HG02840 (cell line): ENCODE results near the gene DBF4B.
A peak's percentile ranks its signal among the peaks of the same experiment; 100 is the strongest.

ENCODE experiments used
- ATAC-seq: cut with Tn5 transposase; IDR thresholded peaks from one replicate; pipeline ENCODE4 v1.9.1; 2021; ENCODE audit warnings: mild to moderate bottlenecking, moderate library complexity, moderate number of reproducible peaks; ENCODE audit not compliant: unreplicated experiment, low FRiP score

DBF4B gene

DNA sequence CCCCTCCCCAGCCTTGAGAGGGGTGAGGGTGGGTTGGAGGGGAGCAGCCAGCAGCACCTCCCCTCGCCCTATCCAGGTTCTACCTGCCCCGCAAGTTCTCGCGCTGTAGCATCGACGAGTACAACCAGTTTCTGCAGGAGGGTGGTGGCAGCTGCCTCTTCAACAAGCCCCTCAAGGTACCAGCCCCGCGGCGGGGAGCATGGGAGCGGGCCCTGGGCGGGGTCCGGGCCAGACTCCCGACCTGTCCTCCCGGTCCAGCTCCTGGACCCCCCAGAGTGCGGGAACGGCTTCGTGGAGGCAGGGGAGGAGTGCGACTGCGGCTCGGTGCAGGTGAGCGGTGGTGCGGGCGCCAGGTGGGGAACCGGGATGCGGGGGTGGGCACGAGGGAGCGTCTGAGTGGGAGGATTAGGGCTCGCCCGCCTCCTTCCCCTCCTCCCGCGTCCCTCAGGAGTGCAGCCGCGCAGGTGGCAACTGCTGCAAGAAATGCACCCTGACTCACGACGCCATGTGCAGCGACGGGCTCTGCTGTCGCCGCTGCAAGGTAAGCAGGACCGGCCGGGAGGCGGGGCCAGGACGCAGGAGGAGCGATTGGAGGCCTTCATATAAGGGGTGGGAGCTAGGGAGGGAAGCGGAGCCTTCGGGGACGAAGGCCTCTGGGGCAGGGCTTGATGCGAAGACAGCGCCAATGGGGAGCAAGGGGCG is 66.8 kb downstream of the DBF4B start:
- peak; percentile 76 for ATAC-seq

DNA sequence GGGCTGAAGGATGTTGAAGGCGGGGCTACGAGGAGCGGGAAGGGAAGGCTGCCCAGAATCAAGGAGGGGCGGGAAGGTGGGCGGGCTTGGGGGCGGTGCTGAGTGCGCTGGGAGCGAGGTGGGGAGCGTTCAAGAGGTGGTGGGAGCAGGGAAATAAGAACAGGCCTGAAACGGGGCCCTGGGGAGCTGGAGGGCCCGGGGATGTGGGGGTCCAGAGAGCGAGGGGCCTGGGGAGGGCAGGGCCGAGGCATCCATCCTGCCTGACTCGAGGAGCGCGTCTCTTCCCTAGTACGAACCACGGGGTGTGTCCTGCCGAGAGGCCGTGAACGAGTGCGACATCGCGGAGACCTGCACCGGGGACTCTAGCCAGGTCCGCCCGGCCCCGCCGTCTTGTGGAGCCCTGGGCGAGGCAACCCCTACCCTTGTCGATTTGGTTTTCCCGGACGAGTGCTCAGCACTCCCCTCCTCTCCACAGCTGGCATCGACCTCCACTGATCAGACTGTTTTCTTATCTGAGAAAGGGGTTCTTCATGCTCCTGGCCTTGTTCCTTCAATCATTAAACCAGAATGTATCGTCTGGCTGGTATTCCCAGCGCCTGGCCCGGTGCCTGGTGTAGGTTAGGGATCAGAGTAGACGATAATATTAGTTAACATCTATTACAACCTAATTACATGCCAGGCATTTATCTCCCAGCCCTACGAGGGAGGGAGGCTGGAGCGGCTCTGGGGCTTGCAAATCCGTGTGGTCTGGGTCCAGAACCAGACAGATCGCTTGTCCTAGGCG is 67.6 kb downstream of the DBF4B start:
- ATAC-seq, result peak; percentile 7

DNA sequence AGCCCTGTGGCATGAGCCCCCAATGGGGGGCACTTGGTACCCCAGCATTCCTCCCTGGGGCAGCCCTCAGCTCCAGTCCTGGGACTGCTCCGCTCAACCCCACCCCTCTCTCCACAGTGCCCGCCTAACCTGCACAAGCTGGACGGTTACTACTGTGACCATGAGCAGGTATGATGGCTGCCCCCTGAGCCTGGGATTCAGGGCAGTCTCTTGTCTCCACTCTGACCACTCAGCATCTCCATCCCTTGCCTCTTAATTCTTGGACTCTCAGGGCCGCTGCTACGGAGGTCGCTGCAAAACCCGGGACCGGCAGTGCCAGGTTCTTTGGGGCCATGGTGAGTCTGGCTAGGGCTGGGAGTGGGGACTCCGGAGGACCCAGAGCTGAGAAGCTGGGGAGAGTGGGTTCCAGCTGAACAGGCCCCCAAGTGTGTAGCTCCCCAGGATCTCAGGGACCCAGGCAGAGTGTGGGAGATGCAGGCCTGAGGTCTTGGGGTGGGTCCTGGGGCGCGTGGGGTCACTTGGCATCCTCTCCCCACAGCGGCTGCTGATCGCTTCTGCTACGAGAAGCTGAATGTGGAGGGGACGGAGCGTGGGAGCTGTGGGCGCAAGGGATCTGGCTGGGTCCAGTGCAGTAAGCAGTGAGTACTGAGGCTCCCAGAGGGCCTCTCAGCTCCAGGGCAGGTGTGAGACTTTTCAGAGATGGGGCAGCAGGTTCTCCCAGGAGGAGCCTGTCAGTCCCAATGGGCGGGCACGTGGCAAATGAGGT is 68.3 kb downstream of the DBF4B start:
- no peak for ATAC-seq

DNA sequence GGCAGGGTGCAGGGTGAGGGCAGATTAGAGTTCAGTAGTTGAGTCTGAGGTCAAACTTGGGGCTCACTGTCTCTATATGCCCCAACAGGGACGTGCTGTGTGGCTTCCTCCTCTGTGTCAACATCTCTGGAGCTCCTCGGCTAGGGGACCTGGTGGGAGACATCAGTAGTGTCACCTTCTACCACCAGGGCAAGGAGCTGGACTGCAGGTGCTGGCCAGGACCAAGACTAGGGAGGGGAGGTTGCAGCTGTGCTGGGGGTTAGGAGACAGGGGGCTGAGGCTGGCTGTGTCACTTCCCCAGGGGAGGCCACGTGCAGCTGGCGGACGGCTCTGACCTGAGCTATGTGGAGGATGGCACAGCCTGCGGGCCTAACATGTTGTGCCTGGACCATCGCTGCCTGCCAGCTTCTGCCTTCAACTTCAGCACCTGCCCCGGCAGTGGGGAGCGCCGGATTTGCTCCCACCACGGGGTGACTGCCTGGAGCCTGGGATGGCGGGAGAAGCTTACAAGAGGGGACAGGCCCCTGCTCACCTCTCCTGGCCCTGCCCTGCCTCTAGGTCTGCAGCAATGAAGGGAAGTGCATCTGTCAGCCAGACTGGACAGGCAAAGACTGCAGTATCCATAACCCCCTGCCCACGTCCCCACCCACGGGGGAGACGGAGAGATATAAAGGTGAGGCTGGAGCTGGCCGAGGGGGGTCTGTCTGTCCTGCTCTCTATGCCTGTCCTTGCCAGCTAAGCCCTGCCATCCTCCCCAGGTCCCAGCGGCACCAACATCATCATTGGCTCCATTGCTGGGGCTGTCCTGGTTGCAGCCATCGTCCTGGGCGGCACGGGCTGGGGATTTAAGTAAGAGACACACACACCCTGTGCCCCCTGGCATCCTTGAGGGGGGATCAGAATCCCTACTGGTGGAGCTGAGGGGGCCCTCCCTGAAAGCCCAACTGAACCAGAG is 69.2 kb downstream of the DBF4B start:
- no peak for ATAC-seq

DNA sequence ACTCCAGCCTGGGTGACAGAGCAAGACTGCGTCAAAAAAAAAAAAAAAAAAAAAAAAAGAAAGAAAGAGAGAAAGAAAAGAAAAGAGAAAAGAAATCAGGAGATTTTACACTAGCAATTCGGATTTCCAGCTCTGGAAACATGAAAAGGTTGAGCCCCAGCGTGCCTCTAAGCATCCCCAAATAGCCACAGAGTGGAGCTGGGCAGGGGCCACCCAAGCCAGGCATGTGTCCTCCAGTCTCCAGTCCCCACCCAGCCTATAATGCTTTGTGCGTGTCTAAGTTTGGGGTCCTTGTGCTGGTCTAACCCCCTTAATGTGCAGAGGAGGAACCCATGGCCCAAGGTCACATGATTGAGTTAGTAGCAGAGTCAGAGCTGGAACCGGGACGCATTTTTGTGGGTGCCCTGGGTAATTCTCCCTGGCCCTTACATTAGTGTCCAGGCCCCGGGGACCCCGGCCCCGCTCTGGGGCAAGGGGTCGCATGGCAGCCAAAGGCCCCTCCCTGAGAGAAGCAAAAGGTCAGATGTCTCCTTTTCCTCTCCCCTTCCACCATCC is 70.3 kb downstream of the DBF4B start:
- no peak for ATAC-seq

DNA sequence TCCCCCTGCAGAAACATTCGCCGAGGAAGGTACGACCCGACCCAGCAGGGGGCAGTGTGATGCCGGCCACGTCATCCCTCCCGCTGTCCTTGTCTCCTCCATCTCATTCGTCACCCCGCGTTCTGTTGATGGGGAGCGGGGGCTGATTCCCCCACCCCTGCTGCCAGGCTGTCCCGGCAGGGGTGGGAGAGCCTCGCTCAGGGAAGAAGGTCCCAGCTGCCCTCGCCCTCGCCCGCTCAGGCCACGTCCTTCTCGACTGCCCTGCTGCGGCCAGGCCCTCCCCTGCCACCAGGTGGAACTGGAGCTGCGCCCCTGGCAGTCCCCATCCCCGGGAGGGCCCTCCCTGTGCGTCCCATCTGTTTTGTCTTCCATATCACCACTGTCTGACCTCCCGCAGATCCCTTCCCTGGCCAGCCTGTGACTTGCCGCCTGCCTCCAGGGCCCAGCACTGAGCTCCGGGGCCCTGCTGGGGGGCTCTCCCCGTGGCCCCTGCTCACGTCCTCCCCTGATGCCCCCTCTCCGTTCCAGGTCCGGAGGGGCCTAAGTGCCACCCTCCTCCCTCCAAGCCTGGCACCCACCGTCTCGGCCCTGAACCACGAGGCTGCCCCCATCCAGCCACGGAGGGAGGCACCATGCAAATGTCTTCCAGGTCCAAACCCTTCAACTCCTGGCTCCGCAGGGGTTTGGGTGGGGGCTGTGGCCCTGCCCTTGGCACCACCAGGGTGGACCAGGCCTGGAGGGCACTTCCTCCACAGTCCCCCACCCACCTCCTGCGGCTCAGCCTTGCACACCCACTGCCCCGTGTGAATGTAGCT is 71.0 kb downstream of the DBF4B start:
- ATAC-seq, result no peak

DNA sequence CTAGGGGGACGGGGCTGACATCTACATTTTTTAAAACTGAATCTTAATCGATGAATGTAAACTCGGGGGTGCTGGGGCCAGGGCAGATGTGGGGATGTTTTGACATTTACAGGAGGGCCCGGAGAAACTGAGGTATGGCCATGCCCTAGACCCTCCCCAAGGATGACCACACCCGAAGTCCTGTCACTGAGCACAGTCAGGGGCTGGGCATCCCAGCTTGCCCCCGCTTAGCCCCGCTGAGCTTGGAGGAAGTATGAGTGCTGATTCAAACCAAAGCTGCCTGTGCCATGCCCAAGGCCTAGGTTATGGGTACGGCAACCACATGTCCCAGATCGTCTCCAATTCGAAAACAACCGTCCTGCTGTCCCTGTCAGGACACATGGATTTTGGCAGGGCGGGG is 71.7 kb downstream of the DBF4B start:
- ATAC-seq, result no peak

DNA sequence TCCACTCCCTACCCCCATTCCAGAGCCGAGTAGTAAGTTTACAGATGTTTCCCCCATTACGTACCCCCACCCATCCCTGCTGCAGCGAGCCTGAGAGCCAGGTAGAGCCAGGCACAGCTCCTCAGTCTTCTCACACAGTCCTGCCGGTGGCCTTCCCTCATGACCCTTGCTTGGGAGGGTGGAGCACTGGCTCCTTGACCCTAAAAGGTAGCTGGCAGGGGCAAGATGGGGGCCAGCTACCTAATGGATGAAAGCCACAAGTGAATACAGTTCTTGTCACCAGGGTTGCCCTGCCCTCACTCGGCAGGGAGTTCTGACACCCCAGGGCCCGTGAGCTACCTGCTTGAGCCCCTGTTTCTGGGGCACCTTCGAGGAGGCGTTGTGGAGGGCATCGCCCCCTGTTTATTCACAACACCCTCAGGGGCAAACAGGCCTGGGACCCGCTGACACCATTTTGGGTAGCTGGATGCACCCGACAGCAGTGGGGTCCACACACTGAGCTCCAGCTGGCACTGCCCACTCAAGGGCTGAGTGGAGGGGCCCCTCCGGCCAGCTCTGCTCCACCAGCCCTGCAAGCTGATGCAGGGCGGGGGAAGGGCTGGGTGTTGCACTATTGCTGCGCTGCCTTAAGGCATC is 72.5 kb downstream of the DBF4B start:
- no peak for ATAC-seq

DNA sequence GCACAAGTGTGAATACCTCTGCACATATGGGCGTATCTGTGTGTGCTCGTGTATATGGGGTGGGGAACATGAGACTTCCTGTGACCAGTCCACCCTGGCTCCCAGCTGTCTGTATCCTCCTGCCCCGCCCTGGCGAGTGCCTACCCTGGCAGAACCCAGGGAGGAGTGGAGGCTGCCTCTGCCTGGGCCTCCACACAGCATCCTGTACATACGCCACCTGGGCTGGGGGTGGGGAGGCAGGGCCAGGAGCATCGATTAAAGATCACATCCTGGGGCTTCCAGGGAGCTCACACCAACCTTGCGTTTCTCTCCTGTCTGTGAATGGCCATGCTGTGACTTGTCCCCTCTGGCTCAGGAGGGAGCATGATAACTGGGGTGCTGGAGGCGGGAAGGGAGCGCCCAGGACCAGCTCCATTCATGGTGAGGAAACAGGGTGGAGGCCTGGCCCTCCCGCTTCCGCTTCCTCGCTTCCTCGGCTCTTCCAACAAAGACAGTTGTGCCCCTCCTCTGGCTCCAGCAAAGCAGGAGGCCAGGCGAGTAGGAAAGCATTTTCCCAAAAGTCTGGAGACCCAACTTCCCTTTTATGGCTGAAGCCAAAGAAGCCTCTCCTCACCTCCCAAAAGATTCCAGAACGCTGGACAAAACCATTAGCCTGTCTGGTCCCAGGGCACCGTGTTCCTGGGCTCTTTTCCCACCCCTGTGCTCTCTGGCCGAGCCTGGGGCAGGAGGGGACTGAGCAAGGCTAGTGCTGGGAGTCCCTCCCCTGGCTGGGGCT is 73.3 kb downstream of the DBF4B start:
- no peak for ATAC-seq

DNA sequence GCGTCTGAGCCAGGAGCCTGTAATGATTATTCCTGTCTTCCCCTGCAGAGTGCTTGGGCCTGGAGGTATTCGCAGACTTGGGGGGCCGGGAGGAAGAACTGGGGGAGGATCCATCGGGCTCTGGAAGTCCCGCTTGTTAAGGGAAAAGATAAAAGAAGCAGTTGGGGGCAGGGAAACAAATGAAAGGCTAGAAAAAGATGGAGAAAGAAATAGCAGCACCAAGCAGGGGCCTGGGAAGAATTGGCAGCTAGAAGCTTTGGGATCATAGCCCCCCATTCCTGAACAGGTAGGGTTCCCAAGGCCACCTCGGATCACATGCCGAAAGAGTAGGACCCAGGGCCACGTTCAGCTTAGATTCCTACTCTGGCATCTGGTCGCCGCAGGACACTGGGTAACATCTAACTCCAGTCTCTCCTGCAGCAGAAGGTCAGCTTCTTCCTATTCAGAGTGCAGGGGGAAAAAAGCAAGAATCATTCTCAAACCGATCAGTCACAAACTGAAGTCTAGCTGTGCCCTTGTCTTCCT is 73.9 kb downstream of the DBF4B start:
- no peak for ATAC-seq

DNA sequence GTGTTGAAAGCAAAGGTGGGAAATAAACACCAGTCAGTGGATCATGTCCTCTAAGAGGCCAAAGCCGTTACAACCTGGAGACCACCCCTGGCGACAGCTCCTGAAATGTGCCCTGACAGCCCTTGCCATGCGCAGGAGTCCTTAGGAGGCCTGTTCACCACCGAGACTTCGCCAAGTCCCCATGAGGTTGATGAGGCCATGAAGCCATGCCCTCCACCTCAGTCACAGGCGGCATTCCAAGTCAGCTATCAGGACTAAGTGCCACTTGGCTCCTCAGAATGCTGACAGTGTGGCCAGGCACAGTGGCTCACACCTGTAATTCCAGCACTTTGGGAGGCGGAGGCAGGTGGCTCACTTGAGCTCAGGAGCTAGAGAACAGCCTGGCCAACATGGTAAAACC is 77.5 kb downstream of the DBF4B start:
- no peak for ATAC-seq

DNA sequence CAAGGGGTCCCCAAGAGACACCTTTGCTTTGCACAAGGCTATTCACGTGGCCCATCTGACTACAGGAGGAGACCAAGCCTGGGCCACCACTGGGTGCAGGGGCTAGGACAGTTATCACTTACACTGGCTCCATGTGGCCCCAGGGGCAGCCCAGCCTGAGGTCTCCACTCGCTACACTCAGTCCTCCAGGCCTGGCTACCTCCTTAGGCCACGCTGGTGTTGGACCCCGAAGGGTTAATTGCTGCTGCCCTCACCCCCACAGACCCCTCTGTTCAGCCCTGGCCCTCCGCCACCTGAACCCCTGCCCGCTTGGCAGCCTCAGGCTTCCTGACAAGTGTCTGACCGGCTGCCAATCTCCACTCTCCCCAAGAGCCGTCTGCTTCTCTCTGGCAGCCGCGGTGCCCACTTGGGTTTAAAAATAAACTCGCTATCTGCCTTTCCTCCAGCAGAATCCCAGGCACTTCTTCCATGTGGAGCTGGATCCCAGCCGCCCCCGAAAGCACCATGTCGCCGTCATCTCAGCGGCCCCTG is 78.2 kb downstream of the DBF4B start:
- no peak for ATAC-seq

DNA sequence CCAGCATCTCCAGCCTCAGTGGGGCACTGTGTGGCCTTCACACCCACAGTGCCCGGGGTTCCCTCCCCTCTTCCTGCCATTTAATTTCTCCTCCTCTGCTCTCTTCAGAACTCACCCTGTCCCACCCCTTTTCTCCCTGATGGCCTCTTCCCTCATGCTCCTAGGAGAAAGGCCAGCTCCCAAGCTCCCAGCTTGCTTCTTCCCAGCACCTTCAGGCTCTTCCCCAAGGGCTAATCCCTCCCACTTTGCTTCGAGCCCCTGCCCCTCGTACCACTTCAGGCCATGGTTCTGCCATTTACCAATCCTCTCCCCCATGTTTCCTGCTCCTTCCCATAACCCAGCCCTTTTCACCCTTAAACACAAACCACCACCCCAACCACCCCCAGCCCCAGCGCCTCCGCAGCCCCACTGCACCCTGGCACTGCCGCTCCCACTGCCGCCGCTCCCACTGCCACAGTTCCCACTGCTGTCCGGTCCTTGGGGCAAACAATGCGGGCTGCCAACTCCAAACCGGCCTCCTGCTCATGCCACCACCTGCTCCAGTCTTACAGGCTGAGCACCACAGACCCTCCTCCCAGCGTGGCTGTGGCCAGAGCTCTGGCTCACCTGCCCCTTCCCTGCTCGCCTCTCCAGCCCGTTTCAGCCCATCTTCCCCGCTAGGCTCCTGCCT is 78.9 kb downstream of the DBF4B start:
- no peak for ATAC-seq

DNA sequence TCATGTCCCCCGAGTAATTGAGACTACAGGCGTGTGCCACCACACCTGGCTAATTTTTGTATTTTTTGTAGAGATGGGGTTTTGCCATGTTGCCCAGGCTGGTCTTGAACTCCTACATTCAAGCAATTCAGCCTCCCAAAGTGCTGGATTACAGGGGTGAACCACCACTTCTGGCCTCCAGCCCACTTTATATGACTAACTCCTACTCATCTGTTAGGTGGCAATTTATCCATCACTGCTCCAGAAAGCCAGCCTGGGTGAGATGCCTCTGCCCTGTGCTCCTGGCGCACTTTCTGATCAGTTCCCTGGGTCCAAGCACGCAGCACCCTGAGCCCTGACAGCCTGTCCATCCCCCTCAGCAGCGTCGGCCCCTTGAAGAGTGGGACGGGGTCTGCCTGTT is 79.7 kb downstream of the DBF4B start:
- ATAC-seq, result no peak

DNA sequence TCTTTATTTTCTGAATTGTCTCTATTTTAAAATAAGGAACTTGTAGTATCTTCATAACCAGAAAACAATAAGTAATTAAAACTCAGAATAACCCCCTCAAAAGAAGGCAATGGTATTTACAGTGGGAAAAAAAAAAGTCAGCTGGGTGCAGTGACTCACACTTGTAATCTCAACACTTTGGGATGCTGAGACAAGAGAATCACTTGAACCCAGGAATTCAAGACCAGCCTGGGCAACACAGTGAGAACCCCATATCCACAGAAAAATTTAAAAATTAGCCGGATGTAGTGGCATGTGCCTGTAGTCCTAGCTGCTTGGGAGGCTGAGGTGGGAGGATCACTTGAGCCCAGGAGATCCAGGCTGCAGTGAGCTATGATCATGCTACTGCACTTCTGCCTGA is 83.8 kb downstream of the DBF4B start:
- no peak for ATAC-seq

DNA sequence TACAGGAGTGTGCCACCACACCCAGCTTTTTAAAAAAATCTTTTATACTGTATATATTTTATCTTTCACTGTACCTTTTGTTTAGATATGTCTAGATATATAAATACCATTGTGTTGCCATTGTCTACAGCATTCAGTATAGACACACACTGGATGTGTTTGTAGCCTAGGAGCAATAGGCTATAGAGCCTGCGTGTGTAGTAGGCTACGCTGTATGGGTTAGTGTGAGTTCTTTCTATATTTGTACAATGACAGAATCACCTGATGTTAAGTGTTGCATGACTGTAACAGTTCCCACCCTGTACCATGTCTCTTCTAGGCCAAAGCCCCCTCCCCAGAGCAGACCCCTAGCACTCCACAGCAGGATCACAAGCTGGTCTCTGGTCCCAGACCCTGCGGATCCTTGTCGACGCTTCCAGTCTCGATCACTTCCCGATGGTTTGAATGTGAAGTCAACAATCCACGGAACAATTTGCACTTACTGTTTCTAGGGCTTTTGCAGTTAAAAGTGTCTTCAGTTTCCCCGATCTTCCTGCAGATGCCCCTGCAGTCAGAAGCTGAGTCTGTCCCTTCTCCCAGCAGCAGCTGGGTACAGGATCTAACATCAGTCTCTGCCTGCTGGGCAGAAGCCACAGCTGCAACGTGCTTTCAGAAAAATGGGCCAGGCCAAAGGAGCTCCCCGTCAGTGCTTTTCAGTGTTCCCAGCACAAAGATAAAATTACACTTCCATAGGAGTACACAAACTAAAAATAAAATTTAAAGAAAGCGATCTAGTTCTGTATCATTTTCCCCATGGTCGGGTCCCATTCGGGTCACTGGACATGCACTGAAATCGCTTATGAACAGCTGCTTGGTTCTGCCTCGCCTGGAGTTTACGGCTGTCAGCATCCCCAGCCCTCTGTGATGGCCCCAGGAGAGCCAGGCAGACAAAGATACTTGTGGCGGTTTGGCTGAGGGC is 85.7 kb downstream of the DBF4B start:
- no peak for ATAC-seq
